A549 (cell line): ENCODE results near the gene FSD1.

Source experiments
- CTCF ChIP-seq: fragments of >200 bp; sonication (Bioruptor Twin); formaldehyde crosslinking; IDR thresholded peaks from 3 replicates; pipeline ENCODE4 v1.5.1; 2016
- EP300 ChIP-seq, 2 experiments: fragments of >200 bp; sonication (Bioruptor Twin); formaldehyde crosslinking; IDR thresholded peaks; 2 replicates in 1 of 2; 3 replicates in 1 of 2; pipeline ENCODE4 v1.6.1; 2016 to 2017
- ESRRA ChIP-seq: fragments of 150-350 bp; IDR thresholded peaks from 2 replicates; pipeline ENCODE4 v1.6.1; 2014; ENCODE audit warnings: mild to moderate bottlenecking, low read length, borderline replicate concordance
- JUN ChIP-seq, 2 experiments: fragments of >200 bp; sonication (Bioruptor Twin); formaldehyde crosslinking; IDR thresholded peaks; 2 replicates in 1 of 2; 3 replicates in 1 of 2; pipeline ENCODE4 v1.6.1; 2016 to 2017
- JUNB ChIP-seq: fragments of >200 bp; sonication (Bioruptor Twin); formaldehyde crosslinking; IDR thresholded peaks from 2 replicates; pipeline ENCODE4 v1.6.1; 2016
- MAFK ChIP-seq: fragments of 450-650 bp; IDR thresholded peaks from 2 replicates; pipeline ENCODE4 v1.6.1; 2014; ENCODE audit not compliant: partially characterized antibody
- POLR2A ChIP-seq: IDR thresholded peaks from 2 replicates; pipeline ENCODE4 v1.6.1; 2012; ENCODE audit warnings: mild to moderate bottlenecking, low read length
- POLR2AphosphoS2 ChIP-seq: conservative IDR thresholded peaks from 2 replicates; pipeline ENCODE4 v1.6.1; 2012; ENCODE audit warnings: low read length, improper control_type of control experiment, inconsistent platforms
- RFX5 ChIP-seq: fragments of 450-650 bp; IDR thresholded peaks from 2 replicates; pipeline ENCODE4 v1.7.1; 2014; ENCODE audit warnings: antibody characterized with exemption, mild to moderate bottlenecking, moderate library complexity
- RNF2 ChIP-seq: fragments of 200-600 bp; sonication (generic); IDR thresholded peaks from 2 replicates; pipeline ENCODE4 v1.6.1; 2016; ENCODE audit warnings: low read depth, mild to moderate bottlenecking, antibody characterized with exemption, moderate library complexity, borderline replicate concordance

GRCh38 chr19:4301590-4302242 lies 2.7 kb upstream of the FSD1 start:
- TF ChIP-seq RFX5 (no peak), CTCF (no peak), POLR2AphosphoS2 (no peak), JUNB (no peak), POLR2A (no peak), RNF2 (no peak), ESRRA (no peak), JUN (IDR thresholded peaks at IDR 0.05) (no peak), EP300 (IDR thresholded peaks at IDR 0.05) (no peak), MAFK (no peak)
